LNCaP clone FGC (cell line): ENCODE measurements around the gene PRKAG2.
"Not testable (repeated sequence)": the region's sequence is repeated elsewhere in the genome, so short reads cannot be mapped to it uniquely, and the experiment has no call there.

Experiments used
- DNase-seq: peaks from one replicate; pipeline ENCODE4 v3.0.0-alpha.2; 2011; ENCODE audit warnings: low read depth
- H3K4me3 ChIP-seq: 2 replicates; pipeline ENCODE4 v1.5.1; 2011; ENCODE audit warnings: mild to moderate bottlenecking, low read depth, low read length, control low read depth
- TF ChIP-seq, protein P1 (sequence below): IDR thresholded peaks from 2 replicates; pipeline ENCODE4 v1.5.1; 2012; ENCODE audit warnings: mild to moderate bottlenecking; ENCODE audit not compliant: control insufficient read depth, insufficient read depth; ENCODE audit errors: extremely low read depth

The PRKAG2 gene

DNA sequence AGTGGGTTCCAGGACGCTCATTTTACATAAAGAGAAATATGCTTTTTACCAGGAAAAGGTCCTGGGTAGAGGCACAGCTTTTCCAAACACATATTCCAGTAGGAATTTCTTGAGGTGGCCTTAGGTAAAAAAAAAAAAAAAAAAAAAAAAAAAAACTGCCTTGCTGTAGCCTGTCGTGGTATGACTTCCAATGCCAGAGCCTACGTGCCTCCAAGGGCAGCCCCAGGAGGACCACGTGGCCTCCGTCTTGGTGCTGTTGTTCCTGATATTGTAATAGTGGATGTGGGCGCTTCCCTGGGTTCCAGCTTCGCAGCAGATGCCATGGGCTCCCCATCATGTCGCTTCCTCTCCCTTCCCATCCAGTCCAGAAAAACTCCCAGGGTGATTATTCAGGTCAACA, 49.3 kb downstream of the PRKAG2 start:
- no peak for DNase-seq
- H3K4me3 ChIP-seq: no peak overlapping the region
- TF ChIP-seq, protein P1, sequence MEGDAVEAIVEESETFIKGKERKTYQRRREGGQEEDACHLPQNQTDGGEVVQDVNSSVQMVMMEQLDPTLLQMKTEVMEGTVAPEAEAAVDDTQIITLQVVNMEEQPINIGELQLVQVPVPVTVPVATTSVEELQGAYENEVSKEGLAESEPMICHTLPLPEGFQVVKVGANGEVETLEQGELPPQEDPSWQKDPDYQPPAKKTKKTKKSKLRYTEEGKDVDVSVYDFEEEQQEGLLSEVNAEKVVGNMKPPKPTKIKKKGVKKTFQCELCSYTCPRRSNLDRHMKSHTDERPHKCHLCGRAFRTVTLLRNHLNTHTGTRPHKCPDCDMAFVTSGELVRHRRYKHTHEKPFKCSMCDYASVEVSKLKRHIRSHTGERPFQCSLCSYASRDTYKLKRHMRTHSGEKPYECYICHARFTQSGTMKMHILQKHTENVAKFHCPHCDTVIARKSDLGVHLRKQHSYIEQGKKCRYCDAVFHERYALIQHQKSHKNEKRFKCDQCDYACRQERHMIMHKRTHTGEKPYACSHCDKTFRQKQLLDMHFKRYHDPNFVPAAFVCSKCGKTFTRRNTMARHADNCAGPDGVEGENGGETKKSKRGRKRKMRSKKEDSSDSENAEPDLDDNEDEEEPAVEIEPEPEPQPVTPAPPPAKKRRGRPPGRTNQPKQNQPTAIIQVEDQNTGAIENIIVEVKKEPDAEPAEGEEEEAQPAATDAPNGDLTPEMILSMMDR: no peak

DNA sequence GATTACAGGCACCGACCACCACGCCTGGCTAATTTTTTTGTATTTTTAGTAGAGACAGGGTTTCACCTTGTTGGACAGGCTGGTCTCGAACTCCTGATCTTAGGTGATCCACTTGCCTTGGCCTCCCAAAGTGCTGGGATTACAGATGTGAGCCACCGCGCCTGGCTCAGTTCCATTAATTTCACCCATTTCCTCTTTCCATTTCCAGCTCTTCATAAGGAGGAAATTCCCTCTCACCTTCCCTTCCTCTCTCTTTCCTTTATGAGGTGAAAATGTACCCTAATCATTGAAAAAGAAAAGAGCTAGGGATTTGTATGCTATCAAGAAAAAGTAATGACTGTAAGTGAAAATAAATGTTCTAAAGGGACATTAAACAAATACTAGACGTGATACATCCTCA, 50.6 kb downstream of the PRKAG2 start:
- not testable (repeated sequence) for DNase-seq, H3K4me3 ChIP-seq

DNA sequence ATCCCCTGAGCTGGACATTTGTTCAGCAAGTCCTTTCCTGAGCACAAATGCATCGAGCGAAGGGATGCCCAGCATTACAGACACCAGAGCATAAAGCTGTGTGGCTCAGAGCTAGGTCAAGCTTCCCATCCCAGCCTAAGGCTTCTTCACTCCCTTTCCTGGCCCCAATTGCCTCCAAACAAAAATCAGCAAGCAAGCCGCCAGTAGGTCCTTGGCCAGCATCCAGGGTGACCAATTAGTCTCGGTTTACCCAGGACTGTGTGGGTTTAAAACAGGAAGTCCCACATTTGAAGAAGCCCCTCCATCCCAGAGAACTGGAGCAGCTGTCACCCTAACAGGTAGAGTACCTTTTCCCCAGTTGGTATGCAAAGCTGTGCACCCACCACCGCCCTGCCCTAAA, 51.2 kb downstream of the PRKAG2 start:
- H3K4me3 ChIP-seq: no peak overlapping the region
- DNase-seq: no peak
- TF ChIP-seq, protein P1: no peak

DNA sequence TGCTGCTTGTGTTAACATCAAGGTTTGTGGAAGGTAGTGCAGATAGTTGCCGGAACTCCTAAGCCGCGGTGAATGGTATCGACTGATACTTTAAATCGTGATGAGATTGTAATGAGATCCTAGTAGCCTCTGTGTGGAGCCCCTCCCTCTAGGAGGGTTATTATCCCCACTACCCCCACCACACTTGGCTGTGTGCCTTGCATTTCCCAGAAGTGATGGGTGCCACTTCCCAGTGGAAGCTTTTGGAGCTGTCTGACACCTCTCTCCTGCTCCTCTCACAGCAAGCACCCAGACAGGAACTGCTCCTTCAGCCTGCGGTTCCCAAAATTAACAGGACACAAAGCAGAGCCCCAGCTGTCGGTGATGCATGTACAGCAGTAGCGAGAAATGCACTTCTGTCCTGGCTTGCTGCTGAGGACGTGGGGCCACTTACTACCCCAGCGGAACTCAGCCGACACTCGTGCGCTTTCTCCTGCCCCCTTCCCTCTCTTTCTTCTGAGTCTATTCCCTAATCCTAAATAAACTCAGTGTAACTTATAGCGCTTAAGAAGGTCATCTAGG, 52.5 kb downstream of the PRKAG2 start:
- TF ChIP-seq, protein P1: no peak
- H3K4me3 ChIP-seq: no peak overlapping the region
- DNase-seq: no peak

DNA sequence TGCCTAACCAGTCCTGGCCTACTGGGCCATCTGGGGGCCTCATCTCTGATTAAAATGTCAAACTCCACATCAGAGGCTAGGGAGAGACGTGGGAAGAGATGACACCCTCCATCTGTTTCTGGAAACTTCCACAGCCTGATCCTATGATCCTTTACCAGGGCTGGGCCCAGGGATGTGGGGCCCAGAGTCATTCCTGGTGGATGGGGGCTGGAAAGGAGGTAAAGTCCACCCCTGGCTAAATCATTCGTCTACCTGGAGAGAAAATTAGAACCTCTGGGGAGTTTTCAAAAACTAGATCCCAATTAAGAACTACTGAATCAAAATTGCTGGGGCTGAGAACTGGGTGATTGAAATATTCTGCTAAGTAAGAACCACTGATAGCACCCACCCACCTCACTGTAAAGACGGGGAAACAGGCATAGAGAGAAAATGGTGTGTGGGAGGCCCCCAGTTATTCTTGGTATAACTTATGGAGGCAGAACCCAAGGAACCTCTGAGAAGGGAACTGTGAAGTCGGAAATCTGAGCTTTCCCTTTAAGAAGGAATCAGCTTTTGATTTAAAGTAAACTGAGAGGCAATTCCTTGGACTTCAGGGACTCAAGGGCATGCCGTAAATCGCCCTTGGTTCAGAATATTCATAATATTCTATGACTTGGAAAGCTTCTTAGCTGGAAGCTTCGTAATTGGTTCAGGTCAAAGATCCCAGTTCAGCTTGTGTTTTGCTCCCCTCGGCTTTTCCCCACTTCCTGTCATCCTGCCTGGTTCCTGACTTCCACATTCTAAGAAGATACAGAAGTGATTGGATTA, 53.1 kb downstream of the PRKAG2 start:
- TF ChIP-seq, protein P1: no peak
- no peak for DNase-seq
- no peak overlapping the region for H3K4me3 ChIP-seq

DNA sequence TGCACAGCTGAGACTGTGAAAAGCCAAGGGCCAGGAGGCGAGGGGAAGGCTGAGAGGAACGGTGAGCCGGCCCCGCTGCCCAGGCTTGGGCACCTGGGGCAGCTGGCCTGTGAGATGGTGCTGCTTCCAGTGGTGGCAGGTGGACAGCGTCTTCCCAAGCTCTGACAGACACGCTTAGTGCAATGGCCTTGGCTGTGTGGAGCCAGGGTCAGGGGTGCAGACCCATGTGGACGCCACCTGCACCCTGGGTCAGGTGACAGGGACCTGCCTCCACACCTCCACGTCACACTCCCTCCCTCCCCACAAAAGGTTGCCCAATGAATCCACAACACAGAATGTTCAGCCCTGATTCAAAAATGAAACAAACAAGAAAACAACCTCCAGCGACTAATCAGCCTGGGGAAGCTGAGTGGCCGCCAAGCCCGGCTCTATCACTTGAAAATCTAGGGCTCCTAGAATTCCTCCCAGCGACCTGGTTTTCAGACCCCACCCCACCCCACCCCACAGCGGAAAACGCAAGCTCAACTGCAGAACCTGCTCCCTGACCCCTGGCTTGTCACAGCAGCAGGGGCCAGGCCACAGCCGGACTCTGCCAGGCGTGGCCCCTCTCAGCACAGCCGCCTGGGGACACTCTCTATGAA, 54.3 kb downstream of the PRKAG2 start:
- TF ChIP-seq, protein P1: no peak
- no peak overlapping the region for H3K4me3 ChIP-seq

DNA sequence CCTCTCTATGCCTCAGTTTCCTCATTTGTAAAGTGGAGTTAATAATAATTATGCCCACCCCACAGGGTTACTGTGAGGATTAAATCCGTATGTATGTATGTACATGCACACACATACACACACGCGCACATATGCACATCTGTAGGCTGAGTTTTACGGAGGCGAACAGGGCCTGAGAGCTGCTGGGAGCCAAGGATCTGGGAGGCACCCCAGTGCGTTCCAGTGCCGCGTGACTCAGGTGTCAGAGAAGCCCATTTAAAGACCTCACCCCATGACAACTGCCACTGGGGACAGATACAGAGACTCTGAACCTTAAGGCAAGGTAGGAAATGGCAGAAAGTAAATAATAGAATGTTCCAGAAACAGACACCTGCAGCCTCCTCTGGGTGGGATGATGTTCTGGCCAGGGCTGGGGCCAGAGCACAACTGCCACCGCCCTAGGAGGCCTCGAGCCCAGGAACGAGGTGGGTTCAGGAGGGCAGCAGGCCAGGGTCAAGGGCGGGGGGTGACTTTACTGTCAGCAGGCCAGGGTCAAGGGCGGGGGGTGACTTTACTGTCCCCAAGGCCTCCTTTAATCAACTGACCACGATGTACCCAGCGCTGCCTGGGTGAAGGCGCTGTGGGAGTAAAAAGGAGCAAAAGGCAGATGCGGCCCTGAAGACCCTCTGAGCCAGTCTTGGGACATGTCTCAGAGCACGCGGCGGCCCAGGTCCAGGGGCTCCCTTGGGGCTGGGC, 54.9 kb downstream of the PRKAG2 start:
- TF ChIP-seq, protein P1: no peak
- DNase-seq: no peak
- H3K4me3 ChIP-seq: no peak overlapping the region

More for the DNA sequence above, 54.3 kb downstream of the PRKAG2 start:
- DNase-seq: no peak
